SKM-1 (cell line): ENCODE results near the gene SMAP1.

Source experiments
- DNase-seq: peaks from one replicate; lab custom pipeline; 2025; ENCODE audit not compliant: unreplicated experiment; lab: John Stamatoyannopoulos, UW

SMAP1 gene

GRCh38 chr6:70886071-70886470, 218.4 kb downstream of the SMAP1 start:
- no peak for DNase-seq

- no peak for DNase-seq
Observed at GRCh38 chr6:70886661-70887060, 219.0 kb downstream of the SMAP1 start.

GRCh38 chr6:70889270-70889669, 221.6 kb downstream of the SMAP1 start:
- no peak for DNase-seq

GRCh38 chr6:70894001-70894400, 226.3 kb downstream of the SMAP1 start:
- DNase-seq: no peak

GRCh38 chr6:70900047-70900446, 232.4 kb downstream of the SMAP1 start:
- no peak for DNase-seq

GRCh38 chr6:70901324-70901723, 233.6 kb downstream of the SMAP1 start:
- no peak for DNase-seq

- DNase-seq: no peak
Observed at GRCh38 chr6:70903665-70904452, 236.2 kb downstream of the SMAP1 start.

- no peak for DNase-seq
Observed at GRCh38 chr6:70905742-70906141, 238.1 kb downstream of the SMAP1 start.
